HEK293 (cell line): ENCODE measurements around the gene EPHA4.
A peak's percentile ranks its signal among the peaks of the same experiment; 100 is the strongest.

Experiments
- BCL11B ChIP-seq: fragments of 450-650 bp; formaldehyde crosslinking; IDR thresholded peaks from 2 replicates; pipeline ENCODE4 v1.5.1; 2016; ENCODE audit warnings: low read depth, missing biosample characterization, missing genetic modification characterization
- KLF16 ChIP-seq: fragments of 450-650 bp; formaldehyde crosslinking; IDR thresholded peaks from 2 replicates; pipeline ENCODE4 v1.5.1; 2017; ENCODE audit warnings: missing biosample characterization, missing genetic modification characterization
- MZF1 ChIP-seq: fragments of 450-650 bp; formaldehyde crosslinking; IDR thresholded peaks from 2 replicates; pipeline ENCODE4 v1.5.1; 2017; ENCODE audit warnings: missing biosample characterization, missing genetic modification characterization, borderline replicate concordance
- PRDM1 ChIP-seq: fragments of 450-650 bp; formaldehyde crosslinking; IDR thresholded peaks from 2 replicates; pipeline ENCODE4; 2016; ENCODE audit warnings: missing biosample characterization, missing genetic modification characterization
- SP2 ChIP-seq: fragments of 450-650 bp; formaldehyde crosslinking; IDR thresholded peaks from 2 replicates; pipeline ENCODE4 v1.5.1; 2016; ENCODE audit warnings: missing biosample characterization, missing genetic modification characterization
- TCF7L2 ChIP-seq: IDR thresholded peaks from 2 replicates; pipeline ENCODE4 v1.6.1; 2011; ENCODE audit warnings: low read depth, mild to moderate bottlenecking, inconsistent platforms, low read length, moderate library complexity, borderline replicate concordance
- WT1 ChIP-seq: fragments of 450-650 bp; formaldehyde crosslinking; IDR thresholded peaks from 2 replicates; pipeline ENCODE4 v1.5.1; 2016; ENCODE audit warnings: missing biosample characterization, missing genetic modification characterization
- ZBTB20 ChIP-seq: fragments of 450-650 bp; formaldehyde crosslinking; IDR thresholded peaks from 2 replicates; pipeline ENCODE4 v1.5.1; 2016; ENCODE audit warnings: missing biosample characterization, missing genetic modification characterization
- ZFHX2 ChIP-seq: fragments of 450-650 bp; formaldehyde crosslinking; conservative IDR thresholded peaks from 2 replicates; pipeline ENCODE4 v1.5.1; 2016; ENCODE audit warnings: missing biosample characterization, missing genetic modification characterization
- ZFP37 ChIP-seq: fragments of 450-650 bp; formaldehyde crosslinking; IDR thresholded peaks from 2 replicates; pipeline ENCODE4 v1.5.1; 2016; ENCODE audit warnings: missing biosample characterization, missing genetic modification characterization
- ZIC2 ChIP-seq: fragments of 450-650 bp; formaldehyde crosslinking; IDR thresholded peaks from 2 replicates; pipeline ENCODE4 v1.5.1; 2016; ENCODE audit warnings: missing biosample characterization, missing genetic modification characterization
- ZNF174 ChIP-seq: fragments of 450-650 bp; formaldehyde crosslinking; IDR thresholded peaks from 2 replicates; pipeline ENCODE4 v1.5.0; 2017; ENCODE audit warnings: missing biosample characterization, mild to moderate bottlenecking, missing genetic modification characterization
- ZNF248 ChIP-seq: fragments of 450-650 bp; formaldehyde crosslinking; IDR thresholded peaks from 2 replicates; pipeline ENCODE4 v1.5.1; 2017; ENCODE audit warnings: missing biosample characterization, missing genetic modification characterization
- ZNF302 ChIP-seq: fragments of 450-650 bp; formaldehyde crosslinking; IDR thresholded peaks from 2 replicates; pipeline ENCODE4 v1.5.1; 2016; ENCODE audit warnings: missing biosample characterization, missing genetic modification characterization, low read depth
- ZNF335 ChIP-seq: fragments of 450-650 bp; formaldehyde crosslinking; conservative IDR thresholded peaks from 2 replicates; pipeline ENCODE4 v1.5.1; 2016; ENCODE audit warnings: missing biosample characterization, missing genetic modification characterization
- ZNF423 ChIP-seq: fragments of 450-650 bp; formaldehyde crosslinking; IDR thresholded peaks from 2 replicates; pipeline ENCODE4 v1.5.1; 2016; ENCODE audit warnings: missing biosample characterization, missing genetic modification characterization
- ZNF48 ChIP-seq: fragments of 450-650 bp; formaldehyde crosslinking; IDR thresholded peaks from 2 replicates; pipeline ENCODE4 v1.5.1; 2016; ENCODE audit warnings: missing biosample characterization, missing genetic modification characterization
- ZNF510 ChIP-seq: fragments of 450-650 bp; formaldehyde crosslinking; IDR thresholded peaks from 2 replicates; pipeline ENCODE4 v1.5.1; 2018; ENCODE audit warnings: mild to moderate bottlenecking, missing genetic modification characterization, missing biosample characterization; ENCODE audit not compliant: insufficient replicate concordance
- ZNF561 ChIP-seq: fragments of 450-650 bp; IDR thresholded peaks from 2 replicates; pipeline ENCODE4 v1.5.1; 2018; ENCODE audit warnings: missing biosample characterization, missing genetic modification characterization, borderline replicate concordance
- ZNF571 ChIP-seq: fragments of 450-650 bp; formaldehyde crosslinking; IDR thresholded peaks from 2 replicates; pipeline ENCODE4 v1.5.0; 2017; ENCODE audit warnings: missing biosample characterization, missing genetic modification characterization
- ZNF610 ChIP-seq: fragments of 450-650 bp; formaldehyde crosslinking; IDR thresholded peaks from 2 replicates; pipeline ENCODE4 v1.5.1; 2016; ENCODE audit warnings: missing biosample characterization, missing genetic modification characterization, borderline replicate concordance
- ZNF623 ChIP-seq: fragments of 450-650 bp; formaldehyde crosslinking; IDR thresholded peaks from 2 replicates; pipeline ENCODE4 v1.5.1; 2016; ENCODE audit warnings: missing biosample characterization, missing genetic modification characterization
- ZNF660 ChIP-seq: fragments of 450-650 bp; IDR thresholded peaks from 2 replicates; pipeline ENCODE4 v1.5.1; 2018; ENCODE audit warnings: missing biosample characterization, mild to moderate bottlenecking, missing genetic modification characterization
- ZNF670 ChIP-seq: fragments of 450-650 bp; formaldehyde crosslinking; IDR thresholded peaks from 2 replicates; pipeline ENCODE4 v1.5.1; 2016; ENCODE audit warnings: missing biosample characterization, missing genetic modification characterization, low read depth
- ZNF701 ChIP-seq: fragments of 450-650 bp; formaldehyde crosslinking; IDR thresholded peaks from 2 replicates; pipeline ENCODE4 v1.5.1; 2016; ENCODE audit warnings: missing biosample characterization, missing genetic modification characterization
- ZNF776 ChIP-seq: fragments of 450-650 bp; formaldehyde crosslinking; IDR thresholded peaks from 2 replicates; pipeline ENCODE4 v1.5.0; 2017; ENCODE audit warnings: missing biosample characterization, missing genetic modification characterization, borderline replicate concordance
- ZSCAN23 ChIP-seq: fragments of 450-650 bp; formaldehyde crosslinking; IDR thresholded peaks from 2 replicates; pipeline ENCODE4 v1.5.1; 2016; ENCODE audit warnings: missing biosample characterization, missing genetic modification characterization
- TF ChIP-seq, protein P1 (sequence below): fragments of 450-650 bp; formaldehyde crosslinking; IDR thresholded peaks from 2 replicates; pipeline ENCODE4 v1.5.1; 2016; ENCODE audit warnings: missing biosample characterization, missing genetic modification characterization
- TF ChIP-seq, protein P2 (sequence below): fragments of 450-650 bp; formaldehyde crosslinking; IDR thresholded peaks from 2 replicates; pipeline ENCODE4 v1.5.1; 2016; ENCODE audit warnings: missing biosample characterization, missing genetic modification characterization
- TF ChIP-seq, protein P3 (sequence below): fragments of 450-650 bp; formaldehyde crosslinking; IDR thresholded peaks from 2 replicates; pipeline ENCODE4 v1.5.1; 2016; ENCODE audit warnings: missing biosample characterization, missing genetic modification characterization
- TF ChIP-seq, protein P4 (sequence below): fragments of 450-650 bp; formaldehyde crosslinking; IDR thresholded peaks from 2 replicates; pipeline ENCODE4 v1.5.1; 2016; ENCODE audit warnings: missing biosample characterization, missing genetic modification characterization
- TF ChIP-seq, protein P5 (sequence below): fragments of 450-650 bp; formaldehyde crosslinking; IDR thresholded peaks from 2 replicates; pipeline ENCODE4 v1.5.1; 2016; ENCODE audit warnings: missing biosample characterization, missing genetic modification characterization

EPHA4 gene

DNA sequence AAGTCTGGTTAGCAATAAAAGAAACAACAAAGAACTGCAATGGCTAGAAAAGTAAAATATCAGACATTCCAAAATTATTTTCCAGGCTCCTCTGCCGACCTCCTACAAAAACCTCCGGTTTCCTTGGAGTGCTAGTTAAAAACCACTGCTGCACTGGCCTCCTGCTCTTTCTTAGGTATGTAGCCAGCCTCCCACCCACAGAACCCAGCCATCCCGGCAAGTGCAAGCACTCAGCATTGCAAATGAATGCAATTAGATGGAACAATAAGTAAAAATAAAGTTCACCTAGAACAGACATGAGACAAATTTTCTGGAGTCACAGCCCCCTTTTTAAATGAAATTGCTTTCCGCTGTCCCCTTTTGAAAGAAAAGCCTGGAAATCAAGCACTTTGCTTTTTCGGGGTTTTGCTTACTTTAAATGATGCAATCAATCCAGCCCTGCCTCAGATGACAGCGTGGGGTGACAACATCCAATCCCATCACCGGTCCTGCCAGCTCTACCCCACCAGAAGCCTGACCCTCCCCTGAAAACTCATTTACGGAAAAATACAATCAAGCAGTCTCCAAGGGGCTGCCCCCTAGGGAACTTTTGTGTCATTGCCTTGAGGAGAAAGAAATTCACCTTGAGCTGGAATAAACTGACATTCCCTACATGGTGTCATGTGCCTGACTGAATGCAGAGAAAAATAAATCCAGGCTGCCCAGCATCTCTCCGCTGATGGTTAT lies 199.8 kb downstream of the EPHA4 start (continued):
- TF ChIP-seq, protein P1, sequence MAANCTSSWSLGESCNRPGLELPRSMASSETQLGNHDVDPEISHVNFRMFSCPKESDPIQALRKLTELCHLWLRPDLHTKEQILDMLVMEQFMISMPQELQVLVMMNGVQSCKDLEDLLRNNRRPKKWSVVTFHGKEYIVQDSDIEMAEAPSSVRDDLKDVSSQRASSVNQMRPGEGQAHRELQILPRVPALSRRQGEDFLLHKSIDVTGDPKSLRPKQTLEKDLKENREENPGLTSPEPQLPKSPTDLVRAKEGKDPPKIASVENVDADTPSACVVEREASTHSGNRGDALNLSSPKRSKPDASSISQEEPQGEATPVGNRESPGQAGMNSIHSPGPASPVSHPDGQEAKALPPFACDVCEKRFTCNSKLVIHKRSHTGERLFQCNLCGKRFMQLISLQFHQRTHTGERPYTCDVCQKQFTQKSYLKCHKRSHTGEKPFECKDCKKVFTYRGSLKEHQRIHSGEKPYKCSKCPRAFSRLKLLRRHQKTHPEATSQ (tag by site-specific recombination): no peak
- TF ChIP-seq ZFP37 (tag by site-specific recombination) (no peak), KLF16 (tag by site-specific recombination) (no peak), ZNF302 (tag by site-specific recombination) (no peak), ZSCAN23 (no peak), SP2 (tag by site-specific recombination) (no peak), BCL11B (tag by site-specific recombination) (no peak), ZNF174 (no peak), ZNF610 (no peak), ZNF660 (peak; percentile 69; the same call in 1 of the 2 replicates), ZNF561 (tag by site-specific recombination) (no peak), ZNF623 (tag by site-specific recombination) (no peak), TCF7L2 (no peak), ZNF423 (tag by site-specific recombination) (no peak), ZNF248 (tag by site-specific recombination) (no peak), ZNF335 (tag by site-specific recombination) (peak; percentile 25; the same call in 1 of the 2 replicates), ZNF571 (tag by site-specific recombination) (no peak), ZIC2 (0 out of 2 replicates have a peak, but pooled peaks have one; percentile 15), PRDM1 (tag by site-specific recombination) (no peak), ZNF776 (tag by site-specific recombination) (no peak), ZFHX2 (tag by site-specific recombination) (0 out of 2 replicates have a peak, but pooled peaks have one; percentile 7), ZNF701 (no peak), ZNF48 (tag by site-specific recombination) (no peak), MZF1 (tag by site-specific recombination) (no peak), ZNF510 (tag by site-specific recombination) (no peak), WT1 (tag by site-specific recombination) (no peak), ZBTB20 (tag by site-specific recombination) (no peak), ZNF670 (tag by site-specific recombination) (no peak)
- TF ChIP-seq, protein P2, sequence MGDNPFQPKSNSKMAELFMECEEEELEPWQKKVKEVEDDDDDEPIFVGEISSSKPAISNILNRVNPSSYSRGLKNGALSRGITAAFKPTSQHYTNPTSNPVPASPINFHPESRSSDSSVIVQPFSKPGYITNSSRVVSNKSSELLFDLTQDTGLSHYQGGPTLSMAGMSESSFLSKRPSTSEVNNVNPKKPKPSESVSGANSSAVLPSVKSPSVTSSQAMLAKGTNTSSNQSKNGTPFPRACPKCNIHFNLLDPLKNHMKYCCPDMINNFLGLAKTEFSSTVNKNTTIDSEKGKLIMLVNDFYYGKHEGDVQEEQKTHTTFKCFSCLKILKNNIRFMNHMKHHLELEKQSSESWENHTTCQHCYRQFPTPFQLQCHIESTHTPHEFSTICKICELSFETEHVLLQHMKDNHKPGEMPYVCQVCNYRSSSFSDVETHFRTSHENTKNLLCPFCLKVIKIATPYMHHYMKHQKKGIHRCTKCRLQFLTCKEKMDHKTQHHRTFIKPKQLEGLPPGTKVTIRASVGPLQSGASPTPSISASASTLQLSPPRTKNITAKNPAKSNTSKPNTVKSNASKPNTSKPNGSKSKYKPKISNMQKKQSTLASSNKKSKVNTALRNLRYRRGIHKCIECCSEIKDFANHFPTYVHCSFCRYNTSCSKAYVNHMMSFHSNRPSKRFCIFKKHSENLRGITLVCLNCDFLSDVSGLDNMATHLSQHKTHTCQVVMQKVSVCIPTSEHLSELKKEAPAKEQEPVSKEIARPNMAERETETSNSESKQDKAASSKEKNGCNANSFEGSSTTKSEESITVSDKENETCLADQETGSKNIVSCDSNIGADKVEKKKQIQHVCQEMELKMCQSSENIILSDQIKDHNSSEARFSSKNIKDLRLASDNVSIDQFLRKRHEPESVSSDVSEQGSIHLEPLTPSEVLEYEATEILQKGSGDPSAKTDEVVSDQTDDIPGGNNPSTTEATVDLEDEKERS (tag by site-specific recombination): no peak
- TF ChIP-seq, protein P3, sequence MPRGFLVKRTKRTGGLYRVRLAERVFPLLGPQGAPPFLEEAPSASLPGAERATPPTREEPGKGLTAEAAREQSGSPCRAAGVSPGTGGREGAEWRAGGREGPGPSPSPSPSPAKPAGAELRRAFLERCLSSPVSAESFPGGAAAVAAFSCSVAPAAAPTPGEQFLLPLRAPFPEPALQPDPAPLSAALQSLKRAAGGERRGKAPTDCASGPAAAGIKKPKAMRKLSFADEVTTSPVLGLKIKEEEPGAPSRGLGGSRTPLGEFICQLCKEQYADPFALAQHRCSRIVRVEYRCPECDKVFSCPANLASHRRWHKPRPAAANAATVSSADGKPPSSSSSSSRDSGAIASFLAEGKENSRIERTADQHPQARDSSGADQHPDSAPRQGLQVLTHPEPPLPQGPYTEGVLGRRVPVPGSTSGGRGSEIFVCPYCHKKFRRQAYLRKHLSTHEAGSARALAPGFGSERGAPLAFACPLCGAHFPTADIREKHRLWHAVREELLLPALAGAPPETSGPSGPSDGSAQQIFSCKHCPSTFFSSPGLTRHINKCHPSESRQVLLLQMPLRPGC (tag by site-specific recombination): no peak
- TF ChIP-seq, protein P4, sequence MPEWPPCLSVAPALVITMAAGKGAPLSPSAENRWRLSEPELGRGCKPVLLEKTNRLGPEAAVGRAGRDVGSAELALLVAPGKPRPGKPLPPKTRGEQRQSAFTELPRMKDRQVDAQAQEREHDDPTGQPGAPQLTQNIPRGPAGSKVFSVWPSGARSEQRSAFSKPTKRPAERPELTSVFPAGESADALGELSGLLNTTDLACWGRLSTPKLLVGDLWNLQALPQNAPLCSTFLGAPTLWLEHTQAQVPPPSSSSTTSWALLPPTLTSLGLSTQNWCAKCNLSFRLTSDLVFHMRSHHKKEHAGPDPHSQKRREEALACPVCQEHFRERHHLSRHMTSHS (tag by site-specific recombination): no peak
- TF ChIP-seq, protein P5, sequence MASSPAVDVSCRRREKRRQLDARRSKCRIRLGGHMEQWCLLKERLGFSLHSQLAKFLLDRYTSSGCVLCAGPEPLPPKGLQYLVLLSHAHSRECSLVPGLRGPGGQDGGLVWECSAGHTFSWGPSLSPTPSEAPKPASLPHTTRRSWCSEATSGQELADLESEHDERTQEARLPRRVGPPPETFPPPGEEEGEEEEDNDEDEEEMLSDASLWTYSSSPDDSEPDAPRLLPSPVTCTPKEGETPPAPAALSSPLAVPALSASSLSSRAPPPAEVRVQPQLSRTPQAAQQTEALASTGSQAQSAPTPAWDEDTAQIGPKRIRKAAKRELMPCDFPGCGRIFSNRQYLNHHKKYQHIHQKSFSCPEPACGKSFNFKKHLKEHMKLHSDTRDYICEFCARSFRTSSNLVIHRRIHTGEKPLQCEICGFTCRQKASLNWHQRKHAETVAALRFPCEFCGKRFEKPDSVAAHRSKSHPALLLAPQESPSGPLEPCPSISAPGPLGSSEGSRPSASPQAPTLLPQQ (tag by site-specific recombination): no peak
